Measurements from ENCODE around the gene TM4SF20.

GRCh38 chr2:227340106-227340505 lies 39.0 kb downstream of the TM4SF20 start:
- TF ChIP-seq CTCF (conservative IDR thresholded peaks at IDR 0.05; ENCODE audit: low read length) (no peak), EZH2phosphoT487 (IDR thresholded peaks at IDR 0.05; ENCODE audit: borderline replicate concordance) (no peak)

Measured in Loucy (cell line).